SH-SY5Y (cell line): ENCODE results near the gene DDC.

ENCODE experiments used
- GATA2 ChIP-seq: IDR thresholded peaks from 2 replicates; pipeline ENCODE4 v1.6.1; 2011; ENCODE audit warnings: mild to moderate bottlenecking, low read depth, low read length
- GATA3 ChIP-seq: IDR thresholded peaks from 2 replicates; pipeline ENCODE4 v1.6.1; 2011; ENCODE audit warnings: low read depth, mild to moderate bottlenecking, low read length, moderate library complexity

- no peak for TF ChIP-seq GATA3
- TF ChIP-seq GATA2 = no peak
Measured at GRCh38 chr7:50544992-50545391, 20.2 kb downstream of the DDC start.
